BLaER1 (cell line): ENCODE data around the gene PI4K2A.
"Not testable (repeated sequence)": the region's sequence is repeated elsewhere in the genome, so short reads cannot be mapped to it uniquely, and the experiment has no call there.

ENCODE experiments used
- H3K27ac ChIP-seq: shearing (Covaris generic); formaldehyde crosslinking; 2 replicates; pipeline ENCODE4 v1.8.1; 2022
- H3K27me3 ChIP-seq: shearing (Covaris generic); formaldehyde crosslinking; 2 replicates; pipeline ENCODE4 v1.8.1; 2022
- H3K36me3 ChIP-seq: shearing (Covaris generic); formaldehyde crosslinking; 2 replicates; pipeline ENCODE4 v1.8.1; 2022
- H3K4me1 ChIP-seq: shearing (Covaris generic); formaldehyde crosslinking; 2 replicates; pipeline ENCODE4 v1.8.1; 2022
- H3K4me2 ChIP-seq: shearing (Covaris generic); formaldehyde crosslinking; 2 replicates; pipeline ENCODE4 v1.8.1; 2022
- H3K4me3 ChIP-seq: shearing (Covaris generic); formaldehyde crosslinking; 2 replicates; pipeline ENCODE4 v1.8.1; 2022
- H3K9ac ChIP-seq: shearing (Covaris generic); formaldehyde crosslinking; 2 replicates; pipeline ENCODE4 v1.8.1; 2022
- H3K9me3 ChIP-seq: shearing (Covaris generic); formaldehyde crosslinking; 2 replicates; pipeline ENCODE4 v1.8.1; 2022
- H4K20me1 ChIP-seq: shearing (Covaris generic); formaldehyde crosslinking; 2 replicates; pipeline ENCODE4 v1.8.1; 2022
- Cebpa-rat ChIP-seq: shearing (Covaris generic); IDR thresholded peaks from 2 replicates; pipeline ENCODE4 v1.8.1; 2022

Gene PI4K2A

DNA sequence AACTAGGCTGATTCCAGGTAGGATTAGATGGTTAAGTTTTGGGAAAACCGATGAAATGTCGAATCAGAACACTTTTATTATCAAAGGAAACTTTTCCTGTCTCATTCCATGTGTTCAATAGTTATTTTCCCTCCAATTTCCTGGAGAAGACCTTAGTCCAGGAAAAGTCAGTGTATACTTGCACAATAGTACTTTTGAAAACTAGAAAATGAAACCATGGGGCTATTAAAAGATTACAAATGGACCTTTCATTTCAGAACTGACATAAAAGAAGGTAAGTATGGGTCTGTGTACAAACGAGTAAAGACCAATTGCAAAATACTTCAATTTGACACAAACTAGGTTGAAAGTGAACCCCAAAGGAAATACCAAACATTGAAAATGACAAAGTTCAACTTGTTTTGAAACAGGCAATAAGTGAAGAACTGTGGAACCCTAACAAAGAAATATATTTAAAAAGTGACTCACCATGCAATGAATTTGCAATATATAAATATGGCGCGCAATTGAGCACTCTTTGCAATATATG lies 44.5 kb downstream of the PI4K2A start:
- Histone ChIP-seq H3K27me3 (no peaks in the 10 kb centered on the region), H3K4me3 (no peak overlapping the region), H3K36me3 (no peaks in the 10 kb centered on the region), H3K9me3 (no peaks in the 10 kb centered on the region), H3K4me2 (0 out of 2 replicates have a peak overlapping the region, but pooled peaks have one; percentile 77), H3K4me1 (peaks cover 36% of the 10 kb centered on the region), H4K20me1 (no peaks in the 10 kb centered on the region), H3K9ac (no peak overlapping the region), H3K27ac (no peak overlapping the region)
- TF ChIP-seq Cebpa-rat = no peak

DNA sequence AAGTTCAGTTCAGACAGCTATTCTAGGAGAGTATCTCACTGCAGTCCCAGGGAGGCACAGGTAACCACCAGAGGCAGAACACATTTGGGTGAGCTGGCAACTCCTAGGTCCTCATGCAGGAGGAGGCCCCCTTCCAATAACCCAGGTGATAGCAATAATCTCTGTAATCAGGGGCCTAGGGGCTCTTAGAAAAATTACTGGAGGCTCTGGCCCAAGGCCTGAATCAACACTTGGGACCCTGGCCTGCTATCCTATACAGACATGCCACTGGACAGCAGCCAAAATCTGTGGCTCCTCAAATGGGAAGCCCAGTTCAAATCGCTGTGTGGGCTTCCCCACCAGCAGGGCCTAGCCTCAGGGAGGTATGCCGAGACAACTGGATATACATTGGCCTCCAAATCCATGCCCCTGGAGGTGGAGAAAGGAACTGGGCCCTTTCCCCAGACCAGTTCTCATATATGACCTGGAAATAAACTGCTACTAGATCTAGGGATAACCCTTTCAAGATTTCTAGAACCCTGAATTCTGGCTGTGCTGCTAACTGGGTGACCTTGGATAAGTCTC lies 45.0 kb downstream of the PI4K2A start:
- H3K9ac ChIP-seq = no peak overlapping the region
- no peaks in the 10 kb centered on the region for H3K36me3 ChIP-seq
- no peaks in the 10 kb centered on the region for H3K27me3 ChIP-seq
- TF ChIP-seq Cebpa-rat = no peak
- no peaks in the 10 kb centered on the region for H3K9me3 ChIP-seq
- H4K20me1 ChIP-seq = no peaks in the 10 kb centered on the region
- H3K4me1 ChIP-seq = peaks cover 36% of the 10 kb centered on the region
- no peak overlapping the region for H3K4me3 ChIP-seq
- peak overlapping the region; percentile 77; the same call in 1 of the 2 replicates for H3K4me2 ChIP-seq
- H3K27ac ChIP-seq = no peak overlapping the region

DNA sequence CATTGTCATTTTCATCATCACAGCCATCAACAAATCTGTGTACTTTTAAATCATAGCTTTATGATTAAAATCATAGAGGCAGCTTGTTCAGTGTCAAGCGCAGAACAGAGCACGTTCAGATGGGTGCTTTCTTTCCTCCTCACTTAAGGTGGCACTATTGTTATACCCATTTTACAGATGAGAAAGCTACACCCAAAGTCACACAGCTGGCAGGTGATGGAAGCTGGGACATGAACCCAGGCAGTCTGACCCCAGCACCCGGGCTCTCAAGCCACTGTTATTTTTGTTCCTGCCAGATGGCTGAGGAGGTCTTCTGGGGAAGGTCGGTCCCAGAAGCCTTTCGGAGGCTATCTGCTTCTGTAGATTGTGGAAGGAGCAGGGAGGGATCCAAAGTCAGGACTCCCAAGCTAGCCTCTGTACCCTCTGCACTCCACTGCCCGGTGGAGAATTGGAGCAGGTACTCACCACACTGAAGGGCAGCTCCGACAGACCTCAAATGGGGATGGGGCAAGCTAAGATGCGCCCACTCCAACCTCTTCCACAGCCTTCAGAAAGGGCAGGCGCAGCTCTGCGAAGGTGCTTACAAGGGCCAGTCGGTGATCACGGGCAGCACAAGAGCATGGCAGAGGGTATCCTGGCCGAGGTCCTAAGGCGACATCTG lies 46.0 kb downstream of the PI4K2A start:
- peak overlapping the region; percentile 76 for H3K9ac ChIP-seq
- no peaks in the 10 kb centered on the region for H3K36me3 ChIP-seq
- H3K27me3 ChIP-seq = no peaks in the 10 kb centered on the region
- peak overlapping the region; percentile 77 for H3K4me3 ChIP-seq
- peak overlapping the region; percentile 77 for H3K4me2 ChIP-seq
- peaks cover 36% of the 10 kb centered on the region for H3K4me1 ChIP-seq
- no peak overlapping the region; the same call in 1 of the 2 replicates for H3K27ac ChIP-seq
- no peaks in the 10 kb centered on the region for H4K20me1 ChIP-seq
- no peak for TF ChIP-seq Cebpa-rat
- H3K9me3 ChIP-seq = no peaks in the 10 kb centered on the region

DNA sequence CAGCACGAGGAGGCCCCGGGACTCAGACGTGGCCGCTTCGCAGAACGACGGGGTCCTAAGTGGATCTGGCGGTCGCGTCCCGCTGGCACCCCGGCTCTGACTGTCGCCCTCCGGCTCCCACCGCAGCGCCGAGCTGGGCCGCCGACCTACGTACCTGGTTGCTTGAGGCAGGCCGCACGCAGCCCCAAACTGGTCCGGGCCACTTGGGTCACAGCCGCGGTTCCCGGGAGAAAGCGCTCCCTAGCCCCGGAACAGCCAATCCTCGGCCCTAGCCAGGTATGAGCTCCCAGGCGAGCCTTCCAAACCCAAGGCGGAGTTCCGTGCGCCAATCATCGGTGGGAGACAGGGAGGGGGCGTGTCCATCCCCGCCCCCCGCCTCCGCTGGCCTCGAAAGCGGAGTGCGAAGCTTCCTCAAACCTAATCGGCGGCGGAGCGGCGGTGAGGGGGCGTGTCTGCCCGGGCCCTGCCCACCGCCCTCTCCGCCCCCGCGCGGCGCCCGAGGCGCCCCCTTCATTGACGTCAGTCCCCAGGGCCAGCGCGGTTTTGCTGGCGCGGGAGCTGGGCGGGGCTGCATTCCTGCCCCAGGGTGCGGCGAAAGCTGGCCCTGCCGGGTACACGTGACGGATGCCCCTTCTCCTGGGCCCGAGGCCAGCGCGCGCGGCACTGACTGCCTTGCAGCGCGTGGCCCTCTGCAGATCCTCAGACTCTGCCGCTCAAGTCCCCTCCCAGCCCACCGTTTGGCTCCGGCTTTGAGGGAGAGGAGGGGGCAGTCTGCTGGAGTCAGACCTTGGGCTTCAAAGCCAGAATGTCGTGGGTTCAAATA lies 46.7 kb downstream of the PI4K2A start, which contains the start of gene AVPI1:
Gene AVPI1, minus strand, starts transcription at position 280 of the 823 bp plus-strand sequence. CDS start 7,336 bp downstream, outside the sequence.
- peaks cover 36% of the 10 kb centered on the region for H3K4me1 ChIP-seq
- no peaks in the 10 kb centered on the region for H3K9me3 ChIP-seq
- no peaks in the 10 kb centered on the region for H4K20me1 ChIP-seq
- H3K27ac ChIP-seq = peak within 1 kb of the TSS; percentile 57; the same call in 1 of the 2 replicates
- peak within 1 kb of the TSS; percentile 77 for H3K4me3 ChIP-seq
- no peaks in the 10 kb centered on the region for H3K27me3 ChIP-seq
- peak within 1 kb of the TSS; percentile 76 for H3K9ac ChIP-seq
- peak within 1 kb of the TSS; percentile 77 for H3K4me2 ChIP-seq
- no peak for TF ChIP-seq Cebpa-rat
- no peaks in the 10 kb centered on the region for H3K36me3 ChIP-seq

DNA sequence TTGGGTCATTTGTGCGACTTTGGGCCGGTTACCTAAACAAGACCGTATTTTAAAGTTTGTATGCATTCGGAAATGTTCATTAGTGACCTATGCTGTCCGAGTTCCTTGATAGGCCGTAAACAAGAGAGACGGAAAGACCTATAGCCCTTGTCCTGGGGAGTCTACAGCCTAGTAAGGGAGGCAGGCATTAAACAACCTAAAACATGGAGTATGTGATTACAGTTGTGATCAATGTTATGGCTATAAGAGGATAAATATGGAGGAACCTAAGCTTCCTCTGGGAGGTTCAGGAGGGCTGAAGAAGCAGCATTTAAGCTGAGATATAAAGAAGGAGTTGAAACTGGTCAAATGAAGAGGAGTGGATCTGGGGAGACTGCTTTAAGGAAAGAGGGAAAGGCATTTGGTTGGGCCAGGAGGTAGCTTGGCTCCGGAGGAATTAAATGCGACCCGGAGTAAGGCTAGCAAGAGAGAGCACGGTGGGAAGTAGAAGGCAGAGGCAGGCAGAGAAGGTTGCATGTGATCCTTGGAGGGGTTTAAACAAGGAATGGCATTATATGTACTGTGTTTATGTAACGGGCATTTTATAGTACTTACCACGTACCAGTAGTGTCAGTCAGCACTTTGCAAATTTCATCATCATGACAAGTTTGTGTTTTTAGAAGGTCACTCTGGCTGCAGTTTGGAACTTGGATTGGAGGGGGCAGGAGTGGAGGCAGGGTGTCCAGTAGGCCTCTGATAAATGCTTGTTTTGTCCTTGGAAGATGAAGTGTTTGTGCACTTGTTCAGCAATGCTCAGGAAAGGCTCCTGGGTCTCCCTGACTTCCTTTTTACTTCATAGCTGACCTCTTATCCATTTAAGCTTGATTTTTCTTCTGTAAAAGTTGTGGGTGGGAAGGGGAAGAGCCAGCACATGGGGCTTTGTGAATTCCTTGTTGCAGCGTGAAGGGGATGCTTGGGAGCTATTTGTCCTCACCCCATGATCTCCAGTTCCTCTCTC lies 47.6 kb downstream of the PI4K2A start:
- H4K20me1 ChIP-seq = no peaks in the 10 kb centered on the region

DNA sequence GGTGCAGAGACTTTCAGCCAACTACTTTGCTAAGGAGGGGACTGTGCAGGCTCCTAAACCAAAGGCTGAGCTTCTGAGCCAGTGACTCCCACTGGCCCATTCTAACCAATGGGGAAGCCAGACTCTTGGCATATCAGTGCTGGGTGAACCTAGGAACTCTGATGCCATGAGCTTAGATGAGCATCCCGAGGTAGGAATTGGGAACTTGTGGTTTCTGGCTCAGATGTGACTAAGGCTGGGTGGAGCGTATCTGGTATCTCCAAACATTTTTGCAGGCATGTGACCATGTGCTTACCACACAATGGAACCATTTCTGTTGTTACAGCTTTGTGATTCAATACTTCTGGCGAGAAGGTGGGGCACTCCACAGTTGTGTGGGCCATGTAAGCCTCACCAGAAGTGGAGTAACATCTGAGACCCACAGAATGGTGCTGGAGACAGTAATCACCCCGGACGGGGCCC lies 49.1 kb downstream of the PI4K2A start:
- TF ChIP-seq Cebpa-rat = no peak
- H3K36me3 ChIP-seq = no peaks in the 10 kb centered on the region
- no peak overlapping the region for H3K9ac ChIP-seq
- H3K4me2 ChIP-seq = no peak overlapping the region
- no peak overlapping the region for H3K4me3 ChIP-seq
- peaks cover 27% of the 10 kb centered on the region for H3K4me1 ChIP-seq
- no peaks in the 10 kb centered on the region for H4K20me1 ChIP-seq
- H3K9me3 ChIP-seq = peaks cover 3% of the 10 kb centered on the region; the same call in 1 of the 2 replicates
- H3K27ac ChIP-seq = no peak overlapping the region
- H3K27me3 ChIP-seq = no peaks in the 10 kb centered on the region

More for the DNA sequence above, 47.6 kb downstream of the PI4K2A start:
- peak overlapping the region; percentile 77 for H3K4me2 ChIP-seq
- no peaks in the 10 kb centered on the region for H3K9me3 ChIP-seq
- H3K36me3 ChIP-seq = no peaks in the 10 kb centered on the region
- no peaks in the 10 kb centered on the region for H3K27me3 ChIP-seq
- TF ChIP-seq Cebpa-rat = no peak
- peak overlapping the region; percentile 57; the same call in 1 of the 2 replicates for H3K27ac ChIP-seq
- peaks cover 36% of the 10 kb centered on the region for H3K4me1 ChIP-seq
- peak overlapping the region; percentile 77 for H3K4me3 ChIP-seq
- peak overlapping the region; percentile 53; the same call in 1 of the 2 replicates for H3K9ac ChIP-seq

DNA sequence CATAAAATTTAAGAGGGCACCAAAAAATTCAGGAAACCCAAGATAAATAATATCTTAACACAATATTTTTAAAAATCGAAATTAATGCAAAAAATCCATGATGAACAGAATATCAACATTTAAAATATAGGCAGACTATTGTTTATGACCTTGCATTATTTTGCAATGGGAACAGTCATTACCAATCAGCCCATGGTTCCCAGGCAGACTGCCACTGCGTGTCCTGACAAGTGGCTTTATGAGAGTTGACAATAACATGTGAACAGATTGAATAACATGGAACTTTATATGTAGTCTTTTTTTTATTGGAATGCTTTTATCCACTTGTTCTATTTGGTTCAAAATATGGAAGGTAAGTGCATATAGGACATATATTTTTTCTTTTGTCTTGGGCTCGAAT lies 49.7 kb downstream of the PI4K2A start:
- Histone ChIP-seq H3K9me3 (peaks cover 3% of the 10 kb centered on the region; the same call in 1 of the 2 replicates), H3K27me3 (no peaks in the 10 kb centered on the region), H4K20me1 (no peaks in the 10 kb centered on the region), H3K27ac (no peak overlapping the region), H3K4me1 (peaks cover 27% of the 10 kb centered on the region), H3K36me3 (no peaks in the 10 kb centered on the region), H3K4me3 (no peak overlapping the region), H3K4me2 (no peak overlapping the region), H3K9ac (no peak overlapping the region)
- TF ChIP-seq Cebpa-rat = no peak

DNA sequence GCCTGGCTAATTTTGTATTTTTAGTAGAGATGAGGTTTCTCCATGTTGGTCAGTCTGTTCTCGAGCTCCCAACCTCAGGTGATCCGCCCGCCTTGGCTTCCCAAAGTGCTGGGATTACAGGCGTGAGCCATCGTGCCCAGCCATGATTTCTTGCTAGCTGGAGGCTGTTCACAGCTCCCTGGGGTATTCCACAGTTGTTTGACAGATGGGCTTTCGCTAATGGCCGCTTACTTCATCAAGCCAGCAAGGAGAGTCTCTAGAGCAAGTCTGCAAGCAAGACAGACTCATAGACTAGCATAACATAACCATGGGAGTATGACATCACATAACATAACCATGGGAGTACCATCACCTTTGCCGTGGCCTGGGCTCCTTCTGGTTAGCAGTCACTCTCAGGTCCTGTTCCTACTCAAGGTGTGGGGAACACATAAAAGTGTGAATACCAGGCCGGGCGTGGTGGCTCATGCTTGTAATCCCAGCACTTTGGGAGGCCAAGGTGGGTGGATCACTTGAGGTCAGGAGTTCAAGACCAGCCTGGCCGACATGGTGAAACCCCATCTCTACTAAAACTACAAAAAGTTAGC lies 57.7 kb downstream of the PI4K2A start:
- H4K20me1 ChIP-seq, H3K4me1 ChIP-seq, H3K4me3 ChIP-seq, H3K36me3 ChIP-seq, H3K27me3 ChIP-seq, H3K27ac ChIP-seq, H3K9ac ChIP-seq, H3K4me2 ChIP-seq, H3K9me3 ChIP-seq: not testable (repeated sequence)
